ENCODE data around the gene RB1.

Gene RB1

GRCh38 chr13:48268019-48268418, 35.5 kb upstream of the RB1 start:
- no peaks in the 10 kb centered on the region for H4K20me1 ChIP-seq (ENCODE audit: insufficient read depth, low read length)
- H3K27ac ChIP-seq (ENCODE audit: low read length): no peak overlapping the region
- H3K4me2 ChIP-seq (ENCODE audit: low read length): no peak overlapping the region
- H3K27me3 ChIP-seq (ENCODE audit: low read depth, low read length): no peaks in the 10 kb centered on the region
- no peak overlapping the region for H3K9ac ChIP-seq (ENCODE audit: low read length)
- H3K9me3 ChIP-seq (ENCODE audit: insufficient read depth, low read length): no peaks in the 10 kb centered on the region
- no peak overlapping the region for H2AFZ ChIP-seq (ENCODE audit: low read depth, low read length)
- no peak overlapping the region for H3K4me3 ChIP-seq (ENCODE audit: low read length)
- peaks cover 3% of the 10 kb centered on the region for H3K36me3 ChIP-seq (replicated peaks; ENCODE audit: low read depth, low read length)
- H3K4me1 ChIP-seq (ENCODE audit: low read length): peaks cover 4% of the 10 kb centered on the region; the same call in 1 of the 2 replicates
- no peak for TF ChIP-seq EZH2phosphoT487 (IDR thresholded peaks at IDR 0.05; ENCODE audit: low read depth)
- no peak for TF ChIP-seq CTCF (IDR thresholded peaks at IDR 0.05; ENCODE audit: low read depth, low read length)
- no peaks in the 10 kb centered on the region for H3K79me2 ChIP-seq (ENCODE audit: low read length)

GRCh38 chr13:48273346-48273745, 30.2 kb upstream of the RB1 start:
- no peak overlapping the region for H3K27ac ChIP-seq (ENCODE audit: low read length)
- no peak overlapping the region for H2AFZ ChIP-seq (ENCODE audit: low read depth, low read length)
- no peak overlapping the region for H3K4me3 ChIP-seq (ENCODE audit: low read length)
- no peak overlapping the region for H3K4me2 ChIP-seq (ENCODE audit: low read length)
- H3K27me3 ChIP-seq (ENCODE audit: low read depth, low read length): peaks cover 3% of the 10 kb centered on the region; the same call in 1 of the 2 replicates
- no peaks in the 10 kb centered on the region for H3K79me2 ChIP-seq (ENCODE audit: low read length)
- H3K9me3 ChIP-seq (ENCODE audit: insufficient read depth, low read length): no peaks in the 10 kb centered on the region
- H3K9ac ChIP-seq (ENCODE audit: low read length): no peak overlapping the region
- TF ChIP-seq CTCF (IDR thresholded peaks at IDR 0.05; ENCODE audit: low read depth, low read length) (no peak), EZH2phosphoT487 (IDR thresholded peaks at IDR 0.05; ENCODE audit: low read depth) (no peak)
- H4K20me1 ChIP-seq (ENCODE audit: insufficient read depth, low read length): no peaks in the 10 kb centered on the region
- H3K36me3 ChIP-seq (replicated peaks; ENCODE audit: low read depth, low read length): no peaks in the 10 kb centered on the region
- 0 out of 2 replicates have a peak, but pooled peaks cover 3% of the 10 kb centered on the region for H3K4me1 ChIP-seq (ENCODE audit: low read length)

- H3K36me3 ChIP-seq (replicated peaks; ENCODE audit: low read depth, low read length): no peaks in the 10 kb centered on the region
- H3K9me3 ChIP-seq (ENCODE audit: insufficient read depth, low read length): no peaks in the 10 kb centered on the region
- no peaks in the 10 kb centered on the region for H4K20me1 ChIP-seq (ENCODE audit: insufficient read depth, low read length)
- H3K4me3 ChIP-seq (ENCODE audit: low read length): no peak overlapping the region
- H2AFZ ChIP-seq (ENCODE audit: low read depth, low read length): no peak overlapping the region
- peaks cover 6% of the 10 kb centered on the region; the same call in 1 of the 2 replicates for H3K27me3 ChIP-seq (ENCODE audit: low read depth, low read length)
- 0 out of 2 replicates have a peak, but pooled peaks cover 3% of the 10 kb centered on the region for H3K4me1 ChIP-seq (ENCODE audit: low read length)
- H3K9ac ChIP-seq (ENCODE audit: low read length): no peak overlapping the region
- H3K27ac ChIP-seq (ENCODE audit: low read length): no peak overlapping the region
- TF ChIP-seq EZH2phosphoT487 (IDR thresholded peaks at IDR 0.05; ENCODE audit: low read depth): no peak
- no peak for TF ChIP-seq CTCF (IDR thresholded peaks at IDR 0.05; ENCODE audit: low read depth, low read length)
- H3K79me2 ChIP-seq (ENCODE audit: low read length): no peaks in the 10 kb centered on the region
- H3K4me2 ChIP-seq (ENCODE audit: low read length): no peak overlapping the region
Observed at GRCh38 chr13:48275507-48275906, 28.0 kb upstream of the RB1 start.

- H3K36me3 ChIP-seq (replicated peaks; ENCODE audit: low read depth, low read length): no peaks in the 10 kb centered on the region
- no peaks in the 10 kb centered on the region for H3K9me3 ChIP-seq (ENCODE audit: insufficient read depth, low read length)
- no peak overlapping the region for H3K9ac ChIP-seq (ENCODE audit: low read length)
- H3K4me3 ChIP-seq (ENCODE audit: low read length): no peak overlapping the region
- H2AFZ ChIP-seq (ENCODE audit: low read depth, low read length): no peak overlapping the region
- H3K4me1 ChIP-seq (ENCODE audit: low read length): 0 out of 2 replicates have a peak, but pooled peaks cover 3% of the 10 kb centered on the region
- peaks cover 6% of the 10 kb centered on the region; the same call in 1 of the 2 replicates for H3K27me3 ChIP-seq (ENCODE audit: low read depth, low read length)
- H4K20me1 ChIP-seq (ENCODE audit: insufficient read depth, low read length): no peaks in the 10 kb centered on the region
- no peak overlapping the region for H3K27ac ChIP-seq (ENCODE audit: low read length)
- TF ChIP-seq EZH2phosphoT487 (IDR thresholded peaks at IDR 0.05; ENCODE audit: low read depth) (no peak), CTCF (IDR thresholded peaks at IDR 0.05; ENCODE audit: low read depth, low read length) (no peak)
- H3K79me2 ChIP-seq (ENCODE audit: low read length): no peaks in the 10 kb centered on the region
- H3K4me2 ChIP-seq (ENCODE audit: low read length): no peak overlapping the region
Observed at GRCh38 chr13:48278806-48279205, 24.7 kb upstream of the RB1 start.
